GM18520 (cell line): Measurements from ENCODE around the gene CEP131.

ENCODE experiments used
- ATAC-seq: cut with Tn5 transposase; IDR thresholded peaks from one replicate; pipeline ENCODE4 v1.9.1; 2021; ENCODE audit not compliant: unreplicated experiment

The CEP131 gene

GRCh38 chr17:81189670-81190530 is 32.9 kb downstream of the CEP131 start:
- ATAC-seq = no peak

- ATAC-seq = no peak
Measured at GRCh38 chr17:81189016-81189415, 33.7 kb downstream of the CEP131 start.

- no peak for ATAC-seq
Measured at GRCh38 chr17:81188491-81188840, 34.3 kb downstream of the CEP131 start.

- ATAC-seq = no peak
Measured at GRCh38 chr17:81187586-81188490, 34.9 kb downstream of the CEP131 start.

GRCh38 chr17:81187120-81187519 is 35.6 kb downstream of the CEP131 start:
- ATAC-seq = no peak

GRCh38 chr17:81186203-81186602 is 36.6 kb downstream of the CEP131 start:
- ATAC-seq = no peak

- no peak for ATAC-seq
Measured at GRCh38 chr17:81184555-81184954, 38.2 kb downstream of the CEP131 start.

- ATAC-seq = no peak
Measured at GRCh38 chr17:81183807-81184206, 39.0 kb downstream of the CEP131 start.

- ATAC-seq = no peak
Measured at GRCh38 chr17:81183316-81183715, 39.4 kb downstream of the CEP131 start.

- no peak for ATAC-seq
Measured at GRCh38 chr17:81182596-81182995, 40.2 kb downstream of the CEP131 start.

- ATAC-seq = no peak
Measured at GRCh38 chr17:81181811-81182185, 41.0 kb downstream of the CEP131 start.

GRCh38 chr17:81180836-81181810 is 41.6 kb downstream of the CEP131 start:
- ATAC-seq = no peak

- no peak for ATAC-seq
Measured at GRCh38 chr17:81179861-81180260, 42.9 kb downstream of the CEP131 start.

GRCh38 chr17:81179220-81179619 is 43.5 kb downstream of the CEP131 start:
- no peak for ATAC-seq

GRCh38 chr17:81178136-81179091 is 44.4 kb downstream of the CEP131 start:
- ATAC-seq = no peak

GRCh38 chr17:81176666-81177065 is 46.1 kb downstream of the CEP131 start:
- no peak for ATAC-seq

- no peak for ATAC-seq
Measured at GRCh38 chr17:81173762-81174155, 49.0 kb downstream of the CEP131 start.

GRCh38 chr17:81173052-81173761 is 49.6 kb downstream of the CEP131 start:
- ATAC-seq = no peak

- no peak for ATAC-seq
Measured at GRCh38 chr17:81171941-81172340, 50.8 kb downstream of the CEP131 start.
